Colonic mucosa (tissue), 4 donors: ENCODE data around the gene TMX4. TPM values are rescaled to one million over a fixed set of nuclear protein-coding genes. Genes with fewer than 3 reads are reported as not detected.

Experiments
- DNase-seq: peaks from one replicate; pipeline ENCODE4 v3.0.0-alpha.2; 2020
- H3K27ac ChIP-seq: fragments of 200-600 bp; one replicate; pipeline ENCODE4 v1.8.0; 2021
- H3K27me3 ChIP-seq: fragments of 200-600 bp; one replicate; pipeline ENCODE4 v1.8.0; 2021
- H3K36me3 ChIP-seq: fragments of 200-600 bp; one replicate; pipeline ENCODE4 v1.8.0; 2021
- H3K4me1 ChIP-seq: fragments of 200-600 bp; one replicate; pipeline ENCODE4 v1.8.0; 2021; ENCODE audit warnings: mild to moderate bottlenecking
- H3K4me3 ChIP-seq: fragments of 200-600 bp; one replicate; pipeline ENCODE4 v1.8.0; 2021
- H3K9ac ChIP-seq, 2 donors: one replicate each; pipeline ENCODE4 v1.7.0; 2013; ENCODE audit warnings: control low read depth in 2 of 2, low read depth in 2 of 2, low read length in 2 of 2
- H3K9me3 ChIP-seq: fragments of 200-600 bp; one replicate; pipeline ENCODE4 v1.8.0; 2021
- CTCF ChIP-seq: fragments of 200-600 bp; IDR thresholded peaks from one replicate; pipeline ENCODE4 v1.8.0; 2022; ENCODE audit warnings: antibody characterized with exemption, mild to moderate bottlenecking
- intact Hi-C: fragments of 100-400 bp; cut with DNase I; formaldehyde crosslinking; loops from one replicate; pipeline ENCODE4 v1.14.1; 2022
- total RNA-seq, 2 donors: library from RNA; stranded (reverse); fragmentation: NEBNext Ultra II Directional in 1 of 2; extraction: Animal tissue kit (Norgen Biotek cat#: 25700) in 1 of 2; gene quantifications; one replicate each; pipeline ENCODE4 v1.2.1, GENCODE V29; 2021
- donor health status: healthy.
- donor health status: DM: no; HTN: no; CAD: no.
- donor health status: DM: no; HTN: no; CAD: no.

Gene TMX4
- total RNA-seq, 2 donors from 2014 or later = 26.5 to 28.0 TPM

- no peak overlapping the region for H3K27ac ChIP-seq
- H3K9me3 ChIP-seq = no peaks in the 10 kb centered on the region
- DNase-seq = no peak
- H3K4me3 ChIP-seq = no peak overlapping the region
- TF ChIP-seq CTCF = no peak
- intact Hi-C loops = loop anchor here (10.0 kb wide), 1 partner anchor 335 kb away; no protein-coding TSS in a partner anchor
- no peaks in the 10 kb centered on the region for H3K36me3 ChIP-seq
- no peaks in the 10 kb centered on the region for H3K27me3 ChIP-seq
- H3K4me1 ChIP-seq = no peaks in the 10 kb centered on the region
- H3K9ac ChIP-seq = no peak overlapping the region
Measured at GRCh38 chr20:8049310-8049709, 29.7 kb upstream of the TMX4 start.

- DNase-seq = no peak
- no peaks in the 10 kb centered on the region for H3K9me3 ChIP-seq
- no peak overlapping the region for H3K4me3 ChIP-seq
- H3K27me3 ChIP-seq = no peaks in the 10 kb centered on the region
- intact Hi-C loops = loop anchor here (10.0 kb wide), 1 partner anchor 339 kb away; no protein-coding TSS in a partner anchor
- H3K9ac ChIP-seq = no peak overlapping the region
- H3K27ac ChIP-seq = no peak overlapping the region
- no peaks in the 10 kb centered on the region for H3K36me3 ChIP-seq
- H3K4me1 ChIP-seq = no peaks in the 10 kb centered on the region
- no peak for TF ChIP-seq CTCF
Measured at GRCh38 chr20:8045946-8046345, 26.4 kb upstream of the TMX4 start.

- H3K9ac ChIP-seq = no peak overlapping the region
- no peaks in the 10 kb centered on the region for H3K9me3 ChIP-seq
- H3K36me3 ChIP-seq = no peaks in the 10 kb centered on the region
- H3K27me3 ChIP-seq = no peaks in the 10 kb centered on the region
- TF ChIP-seq CTCF = peak; percentile 75
- intact Hi-C loops = loop anchor here (5.0 to 10.0 kb wide), 2 partner anchors 341 to 679 kb away; no protein-coding TSS in a partner anchor
- DNase-seq = peak; percentile 28
- no peak overlapping the region for H3K4me3 ChIP-seq
- no peak overlapping the region for H3K27ac ChIP-seq
- H3K4me1 ChIP-seq = no peaks in the 10 kb centered on the region
Measured at GRCh38 chr20:8043687-8044282, 24.2 kb upstream of the TMX4 start.

GRCh38 chr20:8039042-8039441, 19.5 kb upstream of the TMX4 start:
- Histone ChIP-seq H3K4me1 (no peaks in the 10 kb centered on the region), H3K9ac (no peak overlapping the region), H3K36me3 (no peaks in the 10 kb centered on the region), H3K27ac (no peak overlapping the region), H3K4me3 (no peak overlapping the region), H3K27me3 (no peaks in the 10 kb centered on the region), H3K9me3 (no peaks in the 10 kb centered on the region)
- DNase-seq = no peak
- no peak for TF ChIP-seq CTCF
- intact Hi-C loops = no loop called here

GRCh38 chr20:8036771-8037170, 17.2 kb upstream of the TMX4 start:
- TF ChIP-seq CTCF = no peak
- DNase-seq = no peak
- intact Hi-C loops = no loop called here
- no peaks in the 10 kb centered on the region for H3K4me1 ChIP-seq
- H3K36me3 ChIP-seq = no peaks in the 10 kb centered on the region
- no peak overlapping the region for H3K9ac ChIP-seq
- H3K9me3 ChIP-seq = no peaks in the 10 kb centered on the region
- no peak overlapping the region for H3K27ac ChIP-seq
- H3K27me3 ChIP-seq = no peaks in the 10 kb centered on the region
- H3K4me3 ChIP-seq = no peak overlapping the region
